GM12891 (cell line): ENCODE data around the gene TRA2A.

ENCODE experiments used
- PAX5 ChIP-seq: IDR thresholded peaks from 2 replicates; pipeline ENCODE4 v1.6.1; 2011; ENCODE audit warnings: low read length, moderate library complexity, mild to moderate bottlenecking; ENCODE audit not compliant: insufficient read depth, severe bottlenecking
- POLR2A ChIP-seq: IDR thresholded peaks from 2 replicates; pipeline ENCODE4 v1.6.1; 2011; ENCODE audit warnings: low read depth, low read length, control low read depth
- POLR2AphosphoS5 ChIP-seq: IDR thresholded peaks from 2 replicates; pipeline ENCODE4 v1.6.1; 2011; ENCODE audit warnings: low read depth, low read length, control low read depth
- TAF1 ChIP-seq: IDR thresholded peaks from 2 replicates; pipeline ENCODE4 v1.6.1; 2011; ENCODE audit warnings: low read depth, low read length, control low read depth

DNA sequence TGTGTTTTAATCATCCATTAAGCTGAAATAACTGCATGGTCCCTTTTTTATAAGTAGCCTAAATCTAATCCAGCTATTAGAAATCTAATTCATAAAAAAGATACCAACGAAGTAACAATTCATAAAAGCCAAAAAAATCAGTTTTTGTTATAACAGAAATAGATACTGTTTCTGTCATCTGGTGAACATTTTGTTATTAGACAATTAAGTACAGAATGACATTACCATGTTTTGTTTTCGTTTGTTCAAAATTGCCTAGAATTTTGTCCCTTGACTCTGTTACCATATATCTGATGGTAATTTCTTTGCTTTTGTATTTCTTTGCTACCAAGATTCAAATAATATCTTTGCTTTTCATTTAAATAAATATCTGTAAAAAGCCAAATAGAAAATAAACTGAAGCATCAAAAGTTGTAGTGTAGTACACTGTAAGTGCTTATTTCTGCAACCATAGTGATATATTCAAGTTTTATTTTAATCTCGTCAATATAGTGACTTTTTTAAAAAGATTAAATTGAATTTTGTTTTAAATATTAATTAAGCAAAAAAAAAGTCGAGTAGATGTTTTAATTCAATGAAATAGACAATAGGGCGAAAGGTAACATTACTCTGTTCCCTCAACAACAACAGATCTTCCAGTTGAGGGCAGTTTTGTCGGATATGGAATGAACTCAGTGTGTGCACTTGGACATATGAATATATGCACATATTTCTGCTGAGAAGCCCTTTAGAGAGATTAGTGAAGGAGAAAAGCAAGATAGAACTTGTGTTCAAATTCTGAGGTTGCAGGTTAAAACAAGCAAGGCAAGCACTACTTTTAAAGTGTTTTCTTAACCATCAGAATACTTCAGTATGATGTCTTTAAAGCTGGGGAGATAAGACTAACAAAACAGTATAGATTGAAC, 53.6 kb downstream of the TRA2A start:
- TF ChIP-seq POLR2AphosphoS5 (no peak), TAF1 (no peak), POLR2A (no peak), PAX5 (no peak)
